NT2/D1 (cell line): ENCODE data around the gene NKX2-4.

Experiments
- YY1 ChIP-seq: IDR thresholded peaks from 2 replicates; pipeline ENCODE4 v1.6.1; 2011; ENCODE audit not compliant: insufficient read length, insufficient read depth
- ZNF274 ChIP-seq: IDR thresholded peaks from 2 replicates; pipeline ENCODE4 v1.6.1; 2011; ENCODE audit warnings: mild to moderate bottlenecking, low read depth, low read length

DNA sequence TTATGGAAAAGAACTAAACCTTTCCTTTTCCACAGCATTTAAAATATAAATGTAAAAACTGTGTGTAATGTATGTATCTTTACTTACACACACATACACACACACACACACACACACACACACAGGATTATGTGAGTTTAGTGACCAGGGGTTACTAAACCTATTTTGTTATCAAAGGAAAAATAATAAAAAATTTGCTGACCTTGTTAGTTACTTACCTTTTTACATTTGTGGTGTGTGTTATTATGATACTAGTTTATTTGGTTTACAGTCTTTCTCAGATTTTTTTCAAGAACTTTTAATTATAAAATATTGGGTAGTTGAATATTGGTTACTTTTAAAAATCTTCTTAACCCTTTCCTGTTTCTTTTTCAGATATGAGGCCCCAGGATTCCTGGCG is 15.7 kb downstream of the NKX2-4 start:
- TF ChIP-seq YY1 = no peak
- no peak for TF ChIP-seq ZNF274
